ENCODE measurements around the gene ACOT13. TPM values are rescaled to one million over a fixed set of nuclear protein-coding genes. Genes with fewer than 3 reads are reported as not detected.

The ACOT13 gene
- total RNA-seq, 4 donors from 2014 or later: 4.8 to 14.7 (median 10.9) TPM

DNA sequence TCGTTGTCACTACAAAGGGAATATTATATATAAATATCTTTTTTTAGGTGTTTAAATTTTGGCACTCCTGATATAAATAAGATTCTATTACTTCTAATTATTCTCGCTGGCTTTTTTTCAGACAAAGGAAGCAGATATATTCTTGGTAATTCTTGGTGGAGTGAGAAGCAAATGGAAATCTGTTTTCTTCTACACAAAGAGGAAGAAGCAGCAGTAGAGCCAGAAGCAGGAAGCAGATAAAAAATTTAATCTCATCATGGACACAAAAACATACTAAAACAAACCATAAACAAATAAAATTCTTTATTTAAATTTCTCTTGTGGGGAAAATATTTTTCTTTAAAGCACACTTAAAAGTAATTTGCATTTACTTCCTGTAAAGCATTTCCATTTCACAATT lies 17.2 kb upstream of the ACOT13 start:
- no peak for DNase-seq (ENCODE audit: low spot score in 2 of 2)
- Histone ChIP-seq H3K36me3 (peaks cover 38% of the 10 kb centered on the region), H3K4me3 (no peak overlapping the region), H3K4me1 (peaks cover 7% of the 10 kb centered on the region), H3K27me3 (no peaks in the 10 kb centered on the region), H3K9me3 (no peaks in the 10 kb centered on the region), H3K27ac (no peak overlapping the region)
- 80% methylated on average over 2 of the region's 2 CpGs for WGBS
- TF ChIP-seq POLR2A (IDR thresholded peaks at IDR 0.05): no peak

DNA sequence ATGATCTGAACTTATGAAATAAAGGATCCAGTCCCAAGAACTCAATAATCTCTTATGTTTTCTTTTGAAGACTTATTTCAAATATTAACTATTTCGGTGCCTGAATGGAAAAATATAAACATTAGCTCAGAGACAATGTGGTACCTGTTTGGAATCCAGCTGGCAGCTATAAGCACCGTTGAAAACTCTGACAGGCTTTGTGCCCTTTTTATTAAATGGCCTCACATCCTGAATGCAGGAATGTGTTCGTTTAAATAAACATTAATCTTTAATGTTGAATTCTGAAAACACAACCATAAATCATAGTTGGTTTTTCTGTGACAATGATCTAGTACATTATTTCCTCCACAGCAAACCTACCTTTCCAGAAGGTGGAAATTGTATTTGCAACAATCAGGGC lies 16.5 kb upstream of the ACOT13 start:
- Histone ChIP-seq H3K4me3 (no peak overlapping the region), H3K4me1 (peaks cover 4% of the 10 kb centered on the region), H3K9me3 (no peaks in the 10 kb centered on the region), H3K27me3 (no peaks in the 10 kb centered on the region), H3K36me3 (peaks cover 40% of the 10 kb centered on the region), H3K27ac (no peak overlapping the region)
- TF ChIP-seq, protein P1, sequence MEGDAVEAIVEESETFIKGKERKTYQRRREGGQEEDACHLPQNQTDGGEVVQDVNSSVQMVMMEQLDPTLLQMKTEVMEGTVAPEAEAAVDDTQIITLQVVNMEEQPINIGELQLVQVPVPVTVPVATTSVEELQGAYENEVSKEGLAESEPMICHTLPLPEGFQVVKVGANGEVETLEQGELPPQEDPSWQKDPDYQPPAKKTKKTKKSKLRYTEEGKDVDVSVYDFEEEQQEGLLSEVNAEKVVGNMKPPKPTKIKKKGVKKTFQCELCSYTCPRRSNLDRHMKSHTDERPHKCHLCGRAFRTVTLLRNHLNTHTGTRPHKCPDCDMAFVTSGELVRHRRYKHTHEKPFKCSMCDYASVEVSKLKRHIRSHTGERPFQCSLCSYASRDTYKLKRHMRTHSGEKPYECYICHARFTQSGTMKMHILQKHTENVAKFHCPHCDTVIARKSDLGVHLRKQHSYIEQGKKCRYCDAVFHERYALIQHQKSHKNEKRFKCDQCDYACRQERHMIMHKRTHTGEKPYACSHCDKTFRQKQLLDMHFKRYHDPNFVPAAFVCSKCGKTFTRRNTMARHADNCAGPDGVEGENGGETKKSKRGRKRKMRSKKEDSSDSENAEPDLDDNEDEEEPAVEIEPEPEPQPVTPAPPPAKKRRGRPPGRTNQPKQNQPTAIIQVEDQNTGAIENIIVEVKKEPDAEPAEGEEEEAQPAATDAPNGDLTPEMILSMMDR (IDR thresholded peaks at IDR 0.05): no peak
- TF ChIP-seq POLR2A (IDR thresholded peaks at IDR 0.05): no peak
- TF ChIP-seq EP300 (IDR thresholded peaks at IDR 0.05): no peak
- no peak for TF ChIP-seq POLR2AphosphoS5 (IDR thresholded peaks at IDR 0.05)
- WGBS: 46% methylated on average over 3 of the region's 3 CpGs
- no peak for DNase-seq (ENCODE audit: low spot score in 2 of 2)

DNA sequence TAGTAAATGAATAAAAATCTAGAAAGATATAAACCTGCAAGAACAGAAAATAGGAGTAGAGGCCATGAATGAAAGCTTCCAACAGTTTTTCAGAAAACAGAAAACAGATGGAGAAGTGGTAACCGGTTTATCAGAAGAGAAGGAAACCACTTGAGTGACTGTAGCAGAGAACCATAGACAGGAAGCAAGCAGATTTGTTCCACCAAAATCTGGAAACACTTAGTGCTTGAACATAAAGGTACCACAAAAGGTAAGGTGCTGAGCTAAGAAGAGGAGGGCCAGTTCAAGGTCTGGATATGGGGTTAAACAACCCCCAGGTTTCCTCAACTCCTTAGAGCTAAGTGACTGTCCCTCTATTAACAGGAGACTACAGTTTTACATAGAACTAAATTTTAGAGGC lies 11.7 kb upstream of the ACOT13 start:
- Histone ChIP-seq H3K4me3 (no peak overlapping the region), H3K27ac (no peak overlapping the region), H3K27me3 (no peaks in the 10 kb centered on the region), H3K36me3 (peaks cover 54% of the 10 kb centered on the region), H3K4me1 (peaks cover 7% of the 10 kb centered on the region), H3K9me3 (no peaks in the 10 kb centered on the region)
- no peak for DNase-seq (ENCODE audit: low spot score in 2 of 2)
- no peak for TF ChIP-seq POLR2AphosphoS5 (IDR thresholded peaks at IDR 0.05)
- TF ChIP-seq, protein P1 (IDR thresholded peaks at IDR 0.05): no peak
- TF ChIP-seq EP300 (IDR thresholded peaks at IDR 0.05): no peak
- TF ChIP-seq POLR2A (IDR thresholded peaks at IDR 0.05): no peak
- 63% methylated on average over 1 of the region's 1 CpG for WGBS

DNA sequence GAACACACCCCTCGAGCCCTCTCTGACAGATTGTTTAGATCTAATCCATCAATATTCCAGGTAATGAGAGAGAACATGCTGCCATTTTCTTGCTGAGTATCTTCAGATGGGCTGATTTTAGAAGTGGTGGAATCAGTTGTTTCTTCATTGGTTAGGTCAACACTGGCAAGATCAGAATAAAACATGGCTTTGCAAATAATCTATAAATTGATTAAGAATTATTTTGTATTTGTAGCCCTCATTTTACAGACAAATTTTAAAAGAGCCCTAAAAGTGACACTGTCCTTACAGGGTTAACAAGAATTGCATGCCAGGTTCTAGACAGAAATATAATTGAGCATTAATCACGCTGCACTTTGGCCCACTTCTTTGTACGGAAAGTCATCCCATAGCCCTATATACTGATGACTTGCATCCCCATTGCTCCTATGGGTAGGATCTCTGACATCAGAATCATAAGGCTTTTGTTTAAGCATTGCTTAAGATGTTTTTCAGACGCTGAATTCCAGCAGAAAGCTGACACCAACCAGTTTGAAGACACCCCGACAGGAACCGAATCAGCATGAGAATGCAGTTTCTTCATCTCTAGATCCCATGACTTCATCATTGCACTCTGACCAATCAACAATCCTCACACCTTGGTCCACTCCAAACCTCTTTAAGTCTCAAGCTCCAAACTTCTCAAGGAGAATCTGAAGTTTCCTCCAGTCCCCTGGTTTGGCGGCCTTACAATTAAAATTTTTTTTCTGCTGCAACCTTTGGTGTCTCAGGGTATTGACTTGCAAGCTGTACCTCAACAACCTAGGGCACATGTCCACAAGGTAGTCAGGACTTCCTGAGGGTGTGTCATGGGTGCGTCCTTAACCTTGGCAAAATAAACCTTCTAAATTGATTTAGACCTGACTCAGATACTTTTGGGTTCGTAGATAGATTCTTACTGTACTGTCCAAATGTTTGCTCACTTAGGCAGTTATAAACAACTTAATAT lies 8.0 kb upstream of the ACOT13 start:
- WGBS: 57% methylated on average over 9 of the region's 9 CpGs
- H3K27me3 ChIP-seq: no peaks in the 10 kb centered on the region
- peaks cover 7% of the 10 kb centered on the region for H3K4me1 ChIP-seq
- H3K36me3 ChIP-seq: peaks cover 35% of the 10 kb centered on the region
- DNase-seq (ENCODE audit: low spot score in 2 of 2): no peak
- no peak overlapping the region for H3K27ac ChIP-seq
- TF ChIP-seq POLR2A (IDR thresholded peaks at IDR 0.05): no peak
- TF ChIP-seq EP300 (IDR thresholded peaks at IDR 0.05): no peak
- TF ChIP-seq POLR2AphosphoS5 (IDR thresholded peaks at IDR 0.05): no peak
- TF ChIP-seq, protein P1 (IDR thresholded peaks at IDR 0.05): no peak
- H3K4me3 ChIP-seq: no peak overlapping the region
- H3K9me3 ChIP-seq: no peaks in the 10 kb centered on the region

DNA sequence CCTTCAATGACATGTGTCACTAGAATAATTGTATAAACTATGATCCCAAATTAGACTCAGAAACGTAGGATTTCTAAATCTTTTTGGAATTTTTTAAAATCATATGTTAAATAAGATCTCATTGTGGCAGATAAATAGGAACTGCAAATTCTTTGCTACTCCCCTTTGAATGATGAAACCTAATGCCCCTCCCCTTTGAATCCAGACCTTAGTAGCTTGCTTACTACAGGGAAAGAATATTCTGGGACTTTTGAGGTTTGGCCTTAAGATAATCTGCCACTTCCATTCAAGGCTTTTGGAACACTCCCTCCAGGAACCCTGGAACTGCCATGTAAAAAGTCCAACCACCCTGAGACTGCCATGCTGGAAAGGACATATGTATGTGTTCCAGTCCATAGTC lies 7.3 kb upstream of the ACOT13 start:
- H3K27me3 ChIP-seq: no peaks in the 10 kb centered on the region
- H3K9me3 ChIP-seq: no peaks in the 10 kb centered on the region
- H3K4me1 ChIP-seq: peaks cover 10% of the 10 kb centered on the region
- no peak for TF ChIP-seq POLR2AphosphoS5 (IDR thresholded peaks at IDR 0.05)
- TF ChIP-seq POLR2A (IDR thresholded peaks at IDR 0.05): no peak
- TF ChIP-seq EP300 (IDR thresholded peaks at IDR 0.05): no peak
- TF ChIP-seq, protein P1 (IDR thresholded peaks at IDR 0.05): no peak
- WGBS: 46% methylated on average over 1 of the region's 1 CpG
- no peak for DNase-seq (ENCODE audit: low spot score in 2 of 2)
- no peak overlapping the region for H3K27ac ChIP-seq
- H3K36me3 ChIP-seq: peaks cover 33% of the 10 kb centered on the region
- no peak overlapping the region for H3K4me3 ChIP-seq
